Thyroid gland (tissue), 4 donors: ENCODE data around the gene CR1.

Experiments used
- POLR2A ChIP-seq, 2 donors: fragments of 450-650 bp; IDR thresholded peaks; one replicate each; pipeline ENCODE4 v1.6.1; 2017; ENCODE audit warnings: antibody characterized with exemption in 2 of 2, mild to moderate bottlenecking in 2 of 2, moderate library complexity in 1 of 2
- TF ChIP-seq, protein P1 (sequence below), 6 experiments: fragments of 200-600 bp in 3 of 6; fragments of 450-650 bp in 3 of 6; sonication (generic) in 3 of 6; IDR thresholded peaks; one replicate each; pipeline ENCODE4 v1.5.1; 2016 to 2019; ENCODE audit warnings: antibody characterized with exemption in 6 of 6, mild to moderate bottlenecking in 2 of 6, inconsistent platforms in 1 of 6, moderate library complexity in 1 of 6

DNA sequence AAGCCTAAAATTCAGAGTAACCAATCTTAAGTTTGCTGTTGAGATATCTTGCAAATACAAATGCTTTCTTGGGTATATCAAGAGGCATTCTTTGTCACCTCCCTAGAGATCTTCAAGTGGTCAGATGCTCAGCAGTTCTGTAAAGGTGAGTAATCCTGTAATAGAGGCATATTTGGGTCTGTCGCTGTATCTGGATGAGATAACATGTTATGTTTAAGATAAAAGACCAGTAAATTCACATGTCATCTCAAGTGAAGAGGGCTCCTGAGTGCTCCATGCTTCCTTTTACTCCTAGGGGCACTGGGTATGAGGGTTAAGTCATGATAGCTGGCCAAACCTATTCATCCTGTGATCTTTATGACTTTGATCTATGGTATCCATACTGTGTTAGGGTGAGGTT is 34.3 kb upstream of the CR1 start:
- TF ChIP-seq, protein P1, sequence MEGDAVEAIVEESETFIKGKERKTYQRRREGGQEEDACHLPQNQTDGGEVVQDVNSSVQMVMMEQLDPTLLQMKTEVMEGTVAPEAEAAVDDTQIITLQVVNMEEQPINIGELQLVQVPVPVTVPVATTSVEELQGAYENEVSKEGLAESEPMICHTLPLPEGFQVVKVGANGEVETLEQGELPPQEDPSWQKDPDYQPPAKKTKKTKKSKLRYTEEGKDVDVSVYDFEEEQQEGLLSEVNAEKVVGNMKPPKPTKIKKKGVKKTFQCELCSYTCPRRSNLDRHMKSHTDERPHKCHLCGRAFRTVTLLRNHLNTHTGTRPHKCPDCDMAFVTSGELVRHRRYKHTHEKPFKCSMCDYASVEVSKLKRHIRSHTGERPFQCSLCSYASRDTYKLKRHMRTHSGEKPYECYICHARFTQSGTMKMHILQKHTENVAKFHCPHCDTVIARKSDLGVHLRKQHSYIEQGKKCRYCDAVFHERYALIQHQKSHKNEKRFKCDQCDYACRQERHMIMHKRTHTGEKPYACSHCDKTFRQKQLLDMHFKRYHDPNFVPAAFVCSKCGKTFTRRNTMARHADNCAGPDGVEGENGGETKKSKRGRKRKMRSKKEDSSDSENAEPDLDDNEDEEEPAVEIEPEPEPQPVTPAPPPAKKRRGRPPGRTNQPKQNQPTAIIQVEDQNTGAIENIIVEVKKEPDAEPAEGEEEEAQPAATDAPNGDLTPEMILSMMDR (IDR thresholded peaks at IDR 0.05), result no peak
- TF ChIP-seq POLR2A (IDR thresholded peaks at IDR 0.05), result no peak
